ENCODE measurements around the gene FKBP5.
"Not testable (repeated sequence)": the region's sequence is repeated elsewhere in the genome, so short reads cannot be mapped to it uniquely, and the experiment has no call there.

Gene FKBP5

GRCh38 chr6:35724059-35724458 lies 35.3 kb upstream of the FKBP5 start:
- no peak for DNase-seq (ENCODE audit: low read depth in 4 of 4, low spot score in 1 of 4)

- DNase-seq (ENCODE audit: low read depth in 4 of 4, low spot score in 1 of 4) = no peak
Measured at GRCh38 chr6:35723587-35723986, 34.9 kb upstream of the FKBP5 start.

GRCh38 chr6:35722121-35722761 lies 33.5 kb upstream of the FKBP5 start:
- DNase-seq (ENCODE audit: low read depth in 4 of 4, low spot score in 1 of 4) = no peak

GRCh38 chr6:35719830-35720733 lies 31.4 kb upstream of the FKBP5 start:
- DNase-seq (ENCODE audit: low read depth in 4 of 4, low spot score in 1 of 4) = no peak

- DNase-seq (ENCODE audit: low read depth in 4 of 4, low spot score in 1 of 4) = no peak
Measured at GRCh38 chr6:35719404-35719829, 30.7 kb upstream of the FKBP5 start.

GRCh38 chr6:35718911-35719381 lies 30.2 kb upstream of the FKBP5 start:
- DNase-seq (ENCODE audit: low read depth in 4 of 4, low spot score in 1 of 4) = no peak

- DNase-seq (ENCODE audit: low read depth in 4 of 4, low spot score in 1 of 4) = no peak
Measured at GRCh38 chr6:35718375-35718736, 29.6 kb upstream of the FKBP5 start.

- DNase-seq (ENCODE audit: low read depth in 4 of 4, low spot score in 1 of 4) = no peak
Measured at GRCh38 chr6:35717449-35718374, 29.0 kb upstream of the FKBP5 start.

- no peak for DNase-seq (ENCODE audit: low read depth in 4 of 4, low spot score in 1 of 4)
Measured at GRCh38 chr6:35716798-35717197, 28.1 kb upstream of the FKBP5 start.

GRCh38 chr6:35713006-35713767 lies 24.5 kb upstream of the FKBP5 start:
- DNase-seq (ENCODE audit: low read depth in 4 of 4, low spot score in 1 of 4) = no peak

- DNase-seq (ENCODE audit: low read depth in 4 of 4, low spot score in 1 of 4) = no peak
Measured at GRCh38 chr6:35711731-35712130, 23.0 kb upstream of the FKBP5 start.

GRCh38 chr6:35710241-35710847 lies 21.6 kb upstream of the FKBP5 start:
- no peak for DNase-seq (ENCODE audit: low read depth in 4 of 4, low spot score in 1 of 4)

- DNase-seq (ENCODE audit: low read depth in 4 of 4, low spot score in 1 of 4) = no peak
Measured at GRCh38 chr6:35708585-35708984, 19.9 kb upstream of the FKBP5 start.

- DNase-seq (ENCODE audit: low read depth in 4 of 4, low spot score in 1 of 4) = no peak
Measured at GRCh38 chr6:35707714-35708407, 19.1 kb upstream of the FKBP5 start.

GRCh38 chr6:35706468-35706867 lies 17.8 kb upstream of the FKBP5 start:
- DNase-seq (ENCODE audit: low read depth in 4 of 4, low spot score in 1 of 4) = no peak

GRCh38 chr6:35703554-35703953 lies 14.8 kb upstream of the FKBP5 start:
- DNase-seq (ENCODE audit: low read depth in 4 of 4, low spot score in 1 of 4) = no peak

GRCh38 chr6:35698858-35699257 lies 10.1 kb upstream of the FKBP5 start:
- DNase-seq (ENCODE audit: low read depth in 4 of 4, low spot score in 1 of 4) = no peak

GRCh38 chr6:35698430-35698829 lies 9.7 kb upstream of the FKBP5 start:
- not testable (repeated sequence) for DNase-seq (ENCODE audit: low read depth in 4 of 4, low spot score in 1 of 4)

- no peak for DNase-seq (ENCODE audit: low read depth in 4 of 4, low spot score in 1 of 4)
Measured at GRCh38 chr6:35694462-35694861, 5.7 kb upstream of the FKBP5 start.
